Activated CD8-positive, alpha-beta memory T cell treated with anti-CD3 and anti-CD28 coated beads, Interleukin-2, amount 50 U/mL, for 24 hours (primary cell): ENCODE results near the gene FILIP1.
"Not testable (repeated sequence)": the region's sequence is repeated elsewhere in the genome, so short reads cannot be mapped to it uniquely, and the experiment has no call there.

Experiments
- DNase-seq: peaks from one replicate; pipeline ENCODE4 v3.0.0-alpha.2; 2020; ENCODE audit errors: extremely low read depth

FILIP1 gene

GRCh38 chr6:75449630-75450206 is 43.9 kb downstream of the FILIP1 start:
- DNase-seq = no peak

- DNase-seq = no peak
These were observed 47.2 kb downstream of the FILIP1 start for GRCh38 chr6:75446241-75446880.

GRCh38 chr6:75445738-75446137 is 47.9 kb downstream of the FILIP1 start:
- no peak for DNase-seq

- DNase-seq = no peak
These were observed 48.7 kb downstream of the FILIP1 start for GRCh38 chr6:75444899-75445298.

DNA sequence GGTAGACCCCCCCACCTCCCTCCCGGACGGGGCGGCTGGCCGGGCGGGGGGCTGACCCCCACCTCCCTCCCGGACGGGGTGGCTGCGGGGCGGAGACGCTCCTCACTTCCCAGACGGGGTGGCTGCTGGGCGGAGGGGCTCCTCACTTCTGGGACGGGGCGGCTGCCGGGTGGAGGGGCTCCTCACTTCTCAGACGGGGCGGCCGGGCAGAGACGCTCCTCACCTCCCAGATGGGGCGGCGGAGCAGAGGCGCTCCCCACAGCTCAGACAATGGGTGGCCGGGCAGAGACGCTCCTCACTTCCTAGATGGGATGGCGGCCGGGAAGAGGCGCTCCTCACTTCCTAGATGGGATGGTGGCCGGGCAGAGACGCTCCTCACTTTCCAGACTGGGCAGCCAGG is 51.7 kb downstream of the FILIP1 start:
- not testable (repeated sequence) for DNase-seq

GRCh38 chr6:75441479-75441878 is 52.1 kb downstream of the FILIP1 start:
- not testable (repeated sequence) for DNase-seq

DNA sequence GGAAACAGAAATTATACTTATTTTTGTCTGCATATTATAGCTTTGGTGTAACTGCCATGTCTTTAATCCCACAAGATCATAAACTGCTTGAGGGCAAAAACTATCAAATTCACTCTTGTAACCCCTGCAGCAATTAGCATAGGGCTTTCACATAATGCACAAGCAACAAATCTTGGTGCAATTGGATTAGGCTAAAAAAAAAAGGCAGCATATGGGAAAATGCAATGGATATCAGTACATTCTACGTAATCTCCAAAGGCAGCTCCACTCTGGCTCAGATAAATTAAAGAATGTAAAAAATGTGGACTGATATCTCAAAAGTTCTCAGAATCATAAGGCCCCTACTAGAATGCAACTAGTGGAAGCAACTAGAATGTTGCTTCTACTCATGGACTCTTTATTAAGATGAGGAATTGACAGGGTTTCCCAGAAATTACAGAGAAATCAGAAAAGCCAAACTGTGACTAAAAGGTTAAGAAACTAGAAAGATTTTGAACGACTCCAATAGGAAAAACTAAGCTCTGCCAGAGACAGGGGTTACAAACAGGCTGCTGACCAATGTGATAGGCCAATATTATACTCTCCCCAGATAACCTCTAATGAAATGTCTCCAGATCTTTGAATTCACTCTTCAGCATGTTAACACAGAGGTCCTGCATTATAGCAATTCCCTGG is 55.0 kb downstream of the FILIP1 start:
- DNase-seq = no peak

DNA sequence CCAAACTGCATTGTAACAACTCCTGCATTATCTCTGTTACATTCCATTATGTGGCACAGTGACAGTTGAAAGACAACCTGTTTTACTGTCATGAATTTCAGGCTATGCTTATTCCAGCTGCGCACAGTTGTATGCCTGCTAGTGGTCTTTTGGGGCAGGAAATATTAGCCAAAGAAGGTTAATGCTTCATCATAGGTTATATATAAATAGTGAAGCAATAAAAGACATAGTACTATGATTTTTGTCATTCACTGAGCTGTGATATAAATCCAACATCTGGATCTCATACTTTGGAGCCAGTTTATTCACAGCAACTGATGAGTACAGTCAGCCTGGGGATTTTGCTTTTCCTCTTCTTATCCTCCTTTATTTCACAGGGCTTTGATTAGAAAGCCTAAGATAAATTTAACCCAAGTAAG is 55.6 kb downstream of the FILIP1 start:
- no peak for DNase-seq

- no peak for DNase-seq
These were observed 56.1 kb downstream of the FILIP1 start for GRCh38 chr6:75437421-75437891.

- no peak for DNase-seq
These were observed 56.7 kb downstream of the FILIP1 start for GRCh38 chr6:75436869-75437268.

DNA sequence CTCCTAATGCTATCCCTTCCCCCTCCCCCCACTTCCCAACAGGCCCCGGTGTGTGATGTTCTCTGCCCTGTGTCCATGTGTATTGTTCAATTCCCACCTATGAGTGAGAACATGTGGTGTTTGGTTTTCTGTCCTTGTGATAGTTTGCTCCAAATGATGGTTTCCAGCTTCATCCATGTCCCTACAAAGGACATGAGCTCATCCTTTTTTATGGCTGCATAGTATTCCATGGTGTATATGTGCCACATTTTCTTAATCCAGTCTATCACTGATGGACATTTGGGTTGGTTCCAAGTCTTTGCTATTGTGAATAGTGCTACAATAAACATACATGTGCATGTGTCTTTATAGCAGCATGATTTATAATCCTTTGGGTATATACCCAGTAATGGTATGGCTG is 60.8 kb downstream of the FILIP1 start:
- not testable (repeated sequence) for DNase-seq

DNA sequence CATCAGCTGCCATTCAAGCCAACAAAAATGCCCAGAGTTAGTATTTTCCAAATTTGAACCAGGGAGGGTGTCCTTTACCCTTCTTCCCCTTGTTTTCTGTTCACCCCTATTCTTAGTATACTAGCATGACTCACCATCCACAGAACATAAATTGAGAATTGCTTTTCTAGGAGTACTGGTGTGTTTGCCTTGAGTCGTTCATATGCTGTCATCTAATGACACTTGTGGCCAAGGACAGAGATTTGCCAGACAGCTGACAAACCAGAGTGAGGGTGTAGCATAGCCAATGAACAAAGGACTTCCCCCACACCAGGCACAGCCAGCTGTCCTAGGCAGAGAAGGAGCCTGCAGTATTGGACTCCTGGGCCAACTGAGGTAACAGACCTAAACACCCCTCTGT is 62.2 kb downstream of the FILIP1 start:
- no peak for DNase-seq

GRCh38 chr6:75430631-75431325 is 62.8 kb downstream of the FILIP1 start:
- DNase-seq = no peak

DNA sequence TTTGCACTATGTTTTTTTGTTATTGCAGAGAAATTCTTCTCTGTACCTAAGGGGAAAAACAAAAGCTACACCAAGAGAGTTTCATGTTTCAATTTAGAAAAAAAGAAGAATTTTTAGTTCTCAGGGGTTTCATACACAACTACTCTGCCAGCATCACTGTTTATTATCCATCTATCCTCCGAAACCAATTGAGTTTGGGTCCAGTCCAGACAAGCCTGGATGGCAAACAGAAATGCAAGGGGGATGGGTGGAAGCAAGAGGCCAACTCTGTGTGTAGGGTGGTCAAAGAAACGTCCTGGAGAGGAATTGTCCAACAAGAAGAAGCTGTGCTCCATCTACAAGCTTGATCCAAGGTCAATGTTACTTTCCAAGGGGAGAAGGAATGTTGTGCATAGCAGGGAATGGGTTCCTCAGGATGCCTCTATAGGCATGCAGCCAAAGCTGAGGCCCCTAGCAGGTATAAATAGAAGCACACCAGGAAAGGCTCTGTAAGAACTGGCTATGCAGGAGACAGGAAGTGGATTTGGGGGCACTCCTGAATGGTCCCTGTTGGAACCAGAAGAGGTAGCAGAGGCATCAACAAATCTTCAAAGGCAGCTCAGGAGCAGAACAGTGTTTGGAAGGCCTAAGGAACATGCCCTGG is 64.4 kb downstream of the FILIP1 start:
- no peak for DNase-seq

DNA sequence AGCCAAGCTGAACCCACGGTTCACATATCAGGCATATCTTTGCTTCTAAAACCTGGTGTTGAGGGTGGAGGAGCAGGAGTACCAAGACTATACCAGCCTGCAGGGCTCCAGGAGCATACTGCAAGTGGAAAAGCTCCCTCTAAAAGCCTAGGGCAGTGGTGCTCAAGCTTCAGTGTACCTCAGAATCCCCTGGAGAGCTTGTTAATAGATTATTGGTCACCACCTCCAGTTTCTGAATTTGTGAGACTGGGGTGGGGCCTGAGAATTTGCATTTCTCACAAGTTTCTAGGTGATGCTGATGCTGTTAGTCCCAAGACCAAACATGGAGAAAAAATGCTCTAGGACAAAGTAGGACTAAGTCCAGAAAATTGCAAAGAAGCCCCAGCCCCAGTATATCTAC is 65.4 kb downstream of the FILIP1 start:
- no peak for DNase-seq

GRCh38 chr6:75427329-75427728 is 66.3 kb downstream of the FILIP1 start:
- no peak for DNase-seq

- no peak for DNase-seq
These were observed 68.7 kb downstream of the FILIP1 start for GRCh38 chr6:75424618-75425548.

DNA sequence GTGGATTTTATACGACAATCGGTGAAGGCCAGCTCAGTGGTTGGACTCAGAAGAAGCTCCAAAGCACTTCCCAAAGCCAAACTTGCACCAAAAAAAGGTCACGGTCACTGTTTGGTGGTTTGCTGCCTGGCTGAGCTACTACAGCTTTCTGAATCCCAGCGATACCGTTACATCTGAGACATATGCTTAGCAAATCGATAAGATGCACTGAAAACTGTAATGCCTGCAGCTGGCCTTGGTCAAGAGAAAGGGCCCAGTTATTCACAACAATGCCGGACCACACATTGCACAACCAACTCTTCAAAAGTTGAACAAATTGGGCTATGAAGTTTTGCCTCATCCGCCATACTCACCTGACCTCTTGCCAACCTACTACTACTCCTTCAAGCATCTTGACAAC is 70.2 kb downstream of the FILIP1 start:
- DNase-seq = no peak

- no peak for DNase-seq
These were observed 71.5 kb downstream of the FILIP1 start for GRCh38 chr6:75422024-75422639.

DNA sequence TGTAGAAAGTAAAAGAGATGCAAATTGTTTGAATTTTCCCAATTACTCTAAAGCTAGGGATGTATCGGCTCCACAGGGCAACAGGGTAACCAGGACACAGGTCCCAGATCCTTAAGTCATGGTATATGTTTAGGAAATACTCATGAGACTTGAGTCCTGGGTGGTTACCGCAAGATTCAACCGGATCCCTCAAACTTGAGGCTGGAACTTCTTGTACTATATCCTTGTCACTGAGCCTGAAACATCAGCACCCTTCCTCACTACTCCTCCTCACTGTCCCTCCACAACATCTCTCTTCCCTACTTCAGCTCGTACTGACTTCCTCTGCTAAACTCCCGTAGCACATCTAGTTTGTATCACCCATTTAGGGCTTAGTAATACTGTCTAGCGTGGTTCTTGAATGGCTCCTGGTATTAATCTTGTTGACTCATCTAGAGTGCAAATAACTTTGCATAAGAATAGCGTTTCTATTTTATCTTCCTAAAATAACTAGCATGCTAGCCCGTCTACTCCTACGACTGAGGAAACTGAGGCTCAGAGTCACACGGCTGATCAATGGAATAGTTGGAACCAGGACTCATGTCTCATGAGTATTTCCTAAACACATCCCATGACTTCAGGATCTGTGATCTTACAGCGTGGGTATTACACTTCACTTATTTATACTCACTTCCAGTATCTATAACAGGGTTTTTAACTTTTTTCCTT is 72.1 kb downstream of the FILIP1 start:
- no peak for DNase-seq
